Measurements from ENCODE around the gene HTD2.

- TF ChIP-seq CTCF (IDR thresholded peaks at IDR 0.05) (no peak), POLR2A (IDR thresholded peaks at IDR 0.05) (no peak)
Observed at GRCh38 chr3:58288011-58288728, 18.1 kb upstream of the HTD2 start.
